Measurements from ENCODE around the gene KASH5. TPM values are rescaled to one million over a fixed set of nuclear protein-coding genes. Genes with fewer than 3 reads are reported as not detected.
A peak's percentile ranks its signal among the peaks of the same experiment; 100 is the strongest.

KASH5 gene
- total RNA-seq, 1 donor from 2014 or later = not detected

GRCh38 chr19:49340865-49341718 lies 47.0 kb upstream of the KASH5 start:
- no peaks in the 10 kb centered on the region for H3K4me1 Mint-ChIP-seq (ENCODE audit: low read depth)
- no peaks in the 10 kb centered on the region for H3K9me3 Mint-ChIP-seq (ENCODE audit: low read depth)
- no peak overlapping the region for H3K27ac Mint-ChIP-seq (ENCODE audit: unreplicated experiment)
- no peaks in the 10 kb centered on the region for H3K27me3 Mint-ChIP-seq (ENCODE audit: low read depth)
- H3K36me3 Mint-ChIP-seq (ENCODE audit: low read depth) = peaks cover 39% of the 10 kb centered on the region
- no peak overlapping the region for H3K4me3 Mint-ChIP-seq (ENCODE audit: unreplicated experiment)
- TF ChIP-seq, protein P1, sequence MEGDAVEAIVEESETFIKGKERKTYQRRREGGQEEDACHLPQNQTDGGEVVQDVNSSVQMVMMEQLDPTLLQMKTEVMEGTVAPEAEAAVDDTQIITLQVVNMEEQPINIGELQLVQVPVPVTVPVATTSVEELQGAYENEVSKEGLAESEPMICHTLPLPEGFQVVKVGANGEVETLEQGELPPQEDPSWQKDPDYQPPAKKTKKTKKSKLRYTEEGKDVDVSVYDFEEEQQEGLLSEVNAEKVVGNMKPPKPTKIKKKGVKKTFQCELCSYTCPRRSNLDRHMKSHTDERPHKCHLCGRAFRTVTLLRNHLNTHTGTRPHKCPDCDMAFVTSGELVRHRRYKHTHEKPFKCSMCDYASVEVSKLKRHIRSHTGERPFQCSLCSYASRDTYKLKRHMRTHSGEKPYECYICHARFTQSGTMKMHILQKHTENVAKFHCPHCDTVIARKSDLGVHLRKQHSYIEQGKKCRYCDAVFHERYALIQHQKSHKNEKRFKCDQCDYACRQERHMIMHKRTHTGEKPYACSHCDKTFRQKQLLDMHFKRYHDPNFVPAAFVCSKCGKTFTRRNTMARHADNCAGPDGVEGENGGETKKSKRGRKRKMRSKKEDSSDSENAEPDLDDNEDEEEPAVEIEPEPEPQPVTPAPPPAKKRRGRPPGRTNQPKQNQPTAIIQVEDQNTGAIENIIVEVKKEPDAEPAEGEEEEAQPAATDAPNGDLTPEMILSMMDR (IDR thresholded peaks at IDR 0.05) = no peak
- peak; percentile 59 for DNase-seq (ENCODE audit: low spot score)

- TF ChIP-seq, protein P1 (IDR thresholded peaks at IDR 0.05) = no peak
- H3K4me1 Mint-ChIP-seq (ENCODE audit: low read depth) = no peaks in the 10 kb centered on the region
- no peak overlapping the region for H3K4me3 Mint-ChIP-seq (ENCODE audit: unreplicated experiment)
- peaks cover 42% of the 10 kb centered on the region for H3K36me3 Mint-ChIP-seq (ENCODE audit: low read depth)
- H3K9me3 Mint-ChIP-seq (ENCODE audit: low read depth) = no peaks in the 10 kb centered on the region
- no peaks in the 10 kb centered on the region for H3K27me3 Mint-ChIP-seq (ENCODE audit: low read depth)
- H3K27ac Mint-ChIP-seq (ENCODE audit: unreplicated experiment) = no peak overlapping the region
- DNase-seq (ENCODE audit: low spot score) = peak; percentile 72
These were observed 45.7 kb upstream of the KASH5 start for GRCh38 chr19:49342291-49342721.

- Mint-ChIP-seq H3K4me1 (ENCODE audit: low read depth) (no peaks in the 10 kb centered on the region), H3K9me3 (ENCODE audit: low read depth) (no peaks in the 10 kb centered on the region), H3K36me3 (ENCODE audit: low read depth) (peaks cover 47% of the 10 kb centered on the region), H3K27ac (ENCODE audit: unreplicated experiment) (no peak overlapping the region), H3K27me3 (ENCODE audit: low read depth) (no peaks in the 10 kb centered on the region), H3K4me3 (ENCODE audit: unreplicated experiment) (no peak overlapping the region)
- DNase-seq (ENCODE audit: low spot score) = peak; percentile 48
- TF ChIP-seq, protein P1 (IDR thresholded peaks at IDR 0.05) = no peak
These were observed 44.9 kb upstream of the KASH5 start for GRCh38 chr19:49343123-49343522.

- peak; percentile 44 for DNase-seq (ENCODE audit: low spot score)
- H3K9me3 Mint-ChIP-seq (ENCODE audit: low read depth) = no peaks in the 10 kb centered on the region
- no peak overlapping the region for H3K4me3 Mint-ChIP-seq (ENCODE audit: unreplicated experiment)
- TF ChIP-seq, protein P1 (IDR thresholded peaks at IDR 0.05) = no peak
- peaks cover 54% of the 10 kb centered on the region for H3K36me3 Mint-ChIP-seq (ENCODE audit: low read depth)
- no peaks in the 10 kb centered on the region for H3K4me1 Mint-ChIP-seq (ENCODE audit: low read depth)
- no peak overlapping the region for H3K27ac Mint-ChIP-seq (ENCODE audit: unreplicated experiment)
- no peaks in the 10 kb centered on the region for H3K27me3 Mint-ChIP-seq (ENCODE audit: low read depth)
These were observed 43.3 kb upstream of the KASH5 start for GRCh38 chr19:49344505-49345423.

GRCh38 chr19:49347191-49347590 lies 40.9 kb upstream of the KASH5 start:
- Mint-ChIP-seq H3K9me3 (ENCODE audit: low read depth) (no peaks in the 10 kb centered on the region), H3K27ac (ENCODE audit: unreplicated experiment) (no peak overlapping the region), H3K4me1 (ENCODE audit: low read depth) (no peaks in the 10 kb centered on the region), H3K4me3 (ENCODE audit: unreplicated experiment) (no peak overlapping the region), H3K36me3 (ENCODE audit: low read depth) (peaks cover 59% of the 10 kb centered on the region), H3K27me3 (ENCODE audit: low read depth) (no peaks in the 10 kb centered on the region)
- DNase-seq (ENCODE audit: low spot score) = no peak
- TF ChIP-seq, protein P1 (IDR thresholded peaks at IDR 0.05) = no peak

All from chondrocyte (in vitro differentiated cells).